C4-2B (cell line): ENCODE measurements around the gene RGS9.

Source experiments
- H3K27ac ChIP-seq: fragments of 450-650 bp; 2 replicates; pipeline ENCODE4 v1.5.1; 2017
- ZFX ChIP-seq: fragments of 450-650 bp; IDR thresholded peaks from 2 replicates; pipeline ENCODE4 v1.6.1; 2017
- TF ChIP-seq, protein P1 (sequence below): fragments of 450-650 bp; conservative IDR thresholded peaks from 2 replicates; pipeline ENCODE4 v1.5.1; 2017; ENCODE audit warnings: mild to moderate bottlenecking

RGS9 gene

GRCh38 chr17:65181237-65182061 lies 44.3 kb downstream of the RGS9 start:
- H3K27ac ChIP-seq = no peak overlapping the region
- TF ChIP-seq ZFX = no peak
- TF ChIP-seq, protein P1, sequence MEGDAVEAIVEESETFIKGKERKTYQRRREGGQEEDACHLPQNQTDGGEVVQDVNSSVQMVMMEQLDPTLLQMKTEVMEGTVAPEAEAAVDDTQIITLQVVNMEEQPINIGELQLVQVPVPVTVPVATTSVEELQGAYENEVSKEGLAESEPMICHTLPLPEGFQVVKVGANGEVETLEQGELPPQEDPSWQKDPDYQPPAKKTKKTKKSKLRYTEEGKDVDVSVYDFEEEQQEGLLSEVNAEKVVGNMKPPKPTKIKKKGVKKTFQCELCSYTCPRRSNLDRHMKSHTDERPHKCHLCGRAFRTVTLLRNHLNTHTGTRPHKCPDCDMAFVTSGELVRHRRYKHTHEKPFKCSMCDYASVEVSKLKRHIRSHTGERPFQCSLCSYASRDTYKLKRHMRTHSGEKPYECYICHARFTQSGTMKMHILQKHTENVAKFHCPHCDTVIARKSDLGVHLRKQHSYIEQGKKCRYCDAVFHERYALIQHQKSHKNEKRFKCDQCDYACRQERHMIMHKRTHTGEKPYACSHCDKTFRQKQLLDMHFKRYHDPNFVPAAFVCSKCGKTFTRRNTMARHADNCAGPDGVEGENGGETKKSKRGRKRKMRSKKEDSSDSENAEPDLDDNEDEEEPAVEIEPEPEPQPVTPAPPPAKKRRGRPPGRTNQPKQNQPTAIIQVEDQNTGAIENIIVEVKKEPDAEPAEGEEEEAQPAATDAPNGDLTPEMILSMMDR = no peak

- H3K27ac ChIP-seq = no peak overlapping the region
- TF ChIP-seq, protein P1 = no peak
- no peak for TF ChIP-seq ZFX
Measured at GRCh38 chr17:65182233-65182632, 45.1 kb downstream of the RGS9 start.

GRCh38 chr17:65183736-65184135 lies 46.6 kb downstream of the RGS9 start:
- TF ChIP-seq ZFX = no peak
- TF ChIP-seq, protein P1 = no peak
- no peak overlapping the region for H3K27ac ChIP-seq

DNA sequence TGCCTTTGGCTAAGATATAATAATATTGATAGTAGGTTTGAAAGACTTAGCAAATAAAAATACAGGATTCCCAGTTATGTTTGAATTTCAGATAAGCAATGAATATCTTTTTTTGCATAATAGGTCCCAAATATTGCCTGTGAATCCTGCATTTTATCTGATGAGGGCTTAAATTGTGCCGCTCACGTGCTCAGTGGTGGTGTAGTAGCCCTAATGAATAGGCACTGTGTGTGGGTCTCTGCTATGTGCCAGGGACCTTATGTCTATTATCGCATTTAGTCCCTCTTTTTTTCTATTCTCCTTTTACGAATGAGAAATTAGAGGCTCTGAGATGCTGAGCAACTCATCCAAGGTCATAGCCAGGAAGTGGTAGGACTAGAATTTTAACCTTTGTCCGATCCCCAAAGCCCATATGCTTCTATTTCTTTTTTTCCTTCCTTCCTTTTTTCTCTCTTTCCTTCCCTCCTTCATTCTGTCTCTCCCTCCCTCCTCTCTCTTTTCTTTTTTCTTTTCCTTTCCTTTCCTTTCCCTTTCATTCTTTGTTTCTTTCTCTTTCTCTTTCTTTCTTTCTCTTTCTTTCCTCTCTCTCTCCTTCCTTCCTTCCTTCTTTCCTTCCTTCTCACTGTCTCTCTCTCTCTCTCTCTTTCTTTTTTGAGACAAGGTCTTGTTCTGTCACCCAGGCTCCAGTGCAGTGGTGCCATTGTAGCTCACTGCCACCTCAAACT lies 47.2 kb downstream of the RGS9 start:
- no peak overlapping the region for H3K27ac ChIP-seq
- TF ChIP-seq ZFX = no peak
- TF ChIP-seq, protein P1 = no peak

DNA sequence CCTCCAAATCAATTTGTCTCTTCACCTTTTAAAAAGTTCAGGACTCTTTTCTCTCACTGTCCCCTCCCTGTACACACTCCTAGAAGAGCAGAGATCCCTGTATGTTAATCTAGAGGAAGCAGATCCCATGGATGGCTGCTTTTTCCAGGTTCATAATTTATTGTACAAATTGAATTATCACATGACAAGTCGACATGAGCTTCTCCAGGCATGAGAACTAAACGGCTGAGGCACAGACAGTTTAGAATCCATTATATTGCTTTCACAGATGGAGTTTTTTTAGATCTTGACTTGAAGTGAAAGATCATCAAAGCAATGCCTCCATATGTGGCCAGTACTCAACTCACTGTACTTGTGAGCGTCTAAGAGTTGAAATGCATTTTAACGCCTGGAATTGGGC lies 47.9 kb downstream of the RGS9 start:
- H3K27ac ChIP-seq = no peak overlapping the region
- TF ChIP-seq ZFX = no peak
- TF ChIP-seq, protein P1 = no peak

GRCh38 chr17:65185668-65186382 lies 48.7 kb downstream of the RGS9 start:
- no peak for TF ChIP-seq ZFX
- TF ChIP-seq, protein P1 = no peak
- no peak overlapping the region for H3K27ac ChIP-seq
